ENCODE measurements around the gene G6PC1. TPM values are rescaled to one million over a fixed set of nuclear protein-coding genes. Genes with fewer than 3 reads are reported as not detected.
"Not testable (repeated sequence)": the region's sequence is repeated elsewhere in the genome, so short reads cannot be mapped to it uniquely, and the experiment has no call there.

Gene G6PC1
- total RNA-seq, 1 donor from 2014 or later, result not detected

GRCh38 chr17:42865638-42866094 lies 34.9 kb upstream of the G6PC1 start:
- H3K4me1 ChIP-seq, result peaks cover 14% of the 10 kb centered on the region
- H3K27me3 ChIP-seq (ENCODE audit: low read depth), result no peaks in the 10 kb centered on the region
- peak overlapping the region; percentile 63 for H3K27ac ChIP-seq
- TF ChIP-seq CTCF (IDR thresholded peaks at IDR 0.05), result no peak
- intact Hi-C loops (cut with DNase I), result no loop called here
- H3K9me3 ChIP-seq, result no peaks in the 10 kb centered on the region
- no peak for DNase-seq
- no peak for ATAC-seq
- H3K4me3 ChIP-seq, result no peak overlapping the region
- H3K36me3 ChIP-seq, result no peaks in the 10 kb centered on the region

- no peak for TF ChIP-seq CTCF (IDR thresholded peaks at IDR 0.05)
- intact Hi-C loops (cut with DNase I), result no loop called here
- H3K27me3 ChIP-seq (ENCODE audit: low read depth), result no peaks in the 10 kb centered on the region
- no peaks in the 10 kb centered on the region for H3K36me3 ChIP-seq
- DNase-seq (no peak), ATAC-seq (no peak)
- H3K27ac ChIP-seq, result no peak overlapping the region
- H3K4me1 ChIP-seq, result peaks cover 14% of the 10 kb centered on the region
- H3K4me3 ChIP-seq, result no peak overlapping the region
- no peaks in the 10 kb centered on the region for H3K9me3 ChIP-seq
Observed at GRCh38 chr17:42866216-42866615, 34.4 kb upstream of the G6PC1 start.

- TF ChIP-seq CTCF (IDR thresholded peaks at IDR 0.05), result no peak
Observed at GRCh38 chr17:42866631-42867575, 33.7 kb upstream of the G6PC1 start.

GRCh38 chr17:42867694-42868261 lies 32.8 kb upstream of the G6PC1 start:
- H3K36me3 ChIP-seq; H3K27me3 ChIP-seq (ENCODE audit: low read depth); intact Hi-C loops (cut with DNase I); DNase-seq; H3K4me3 ChIP-seq; H3K27ac ChIP-seq; ATAC-seq; H3K9me3 ChIP-seq: not testable (repeated sequence)
- H3K4me1 ChIP-seq, result peaks cover 14% of the 10 kb centered on the region

More at GRCh38 chr17:42866631-42867575, 33.7 kb upstream of the G6PC1 start:
- no peak for ATAC-seq
- Histone ChIP-seq H3K4me3 (no peak overlapping the region), H3K27ac (no peak overlapping the region), H3K9me3 (no peaks in the 10 kb centered on the region), H3K27me3 (ENCODE audit: low read depth) (no peaks in the 10 kb centered on the region), H3K36me3 (no peaks in the 10 kb centered on the region), H3K4me1 (peaks cover 14% of the 10 kb centered on the region)
- no peak for DNase-seq
- intact Hi-C loops (cut with DNase I), result no loop called here

GRCh38 chr17:42868338-42868737 lies 32.3 kb upstream of the G6PC1 start:
- Histone ChIP-seq H3K4me3 (no peak overlapping the region), H3K36me3 (no peaks in the 10 kb centered on the region), H3K4me1 (peaks cover 14% of the 10 kb centered on the region), H3K27ac (no peak overlapping the region), H3K9me3 (no peaks in the 10 kb centered on the region), H3K27me3 (ENCODE audit: low read depth) (no peaks in the 10 kb centered on the region)
- TF ChIP-seq CTCF (IDR thresholded peaks at IDR 0.05), result no peak
- intact Hi-C loops (cut with DNase I), result no loop called here
- DNase-seq (no peak), ATAC-seq (no peak)

GRCh38 chr17:42871647-42872046 lies 29.0 kb upstream of the G6PC1 start:
- no peak for TF ChIP-seq CTCF (IDR thresholded peaks at IDR 0.05)
- no peak for DNase-seq
- no peak for ATAC-seq
- intact Hi-C loops (cut with DNase I), result no loop called here
- no peaks in the 10 kb centered on the region for H3K27me3 ChIP-seq (ENCODE audit: low read depth)
- H3K9me3 ChIP-seq, result no peaks in the 10 kb centered on the region
- no peak overlapping the region for H3K27ac ChIP-seq
- no peak overlapping the region for H3K4me3 ChIP-seq
- H3K4me1 ChIP-seq, result no peaks in the 10 kb centered on the region
- H3K36me3 ChIP-seq, result no peaks in the 10 kb centered on the region
